CD14-positive monocyte (primary cell): ENCODE results near the gene LRRFIP1. TPM values are rescaled to one million over a fixed set of nuclear protein-coding genes. Genes with fewer than 3 reads are reported as not detected.

Source experiments
- DNase-seq, 3 donors: peaks; one replicate each; pipeline ENCODE4 v3.0.0-alpha.2; 2011 to 2022
- H2AFZ ChIP-seq: 2 replicates; pipeline ENCODE4 v1.6.0; 2012; ENCODE audit warnings: mild to moderate bottlenecking, low read depth, low read length, inconsistent platforms; ENCODE audit not compliant: insufficient read depth, poor library complexity, severe bottlenecking
- H3K27ac ChIP-seq, 2 donors: 1 replicate in 1 of 2; 2 replicates in 1 of 2; pipeline ENCODE4 v1.5.1; 2012 to 2013; ENCODE audit warnings: low read length in 2 of 2, control low read depth in 1 of 2, inconsistent platforms in 1 of 2, low read depth in 1 of 2, mild to moderate bottlenecking in 1 of 2
- H3K27me3 ChIP-seq, 2 donors: one replicate each; pipeline versions ENCODE4 v1.6.0 to v1.6.1; 2011 to 2013; ENCODE audit warnings: low read length in 2 of 2; ENCODE audit not compliant: control insufficient read depth in 2 of 2, insufficient read depth in 2 of 2
- H3K36me3 ChIP-seq, 2 donors: replicated peaks in 1 of 2; 1 replicate in 1 of 2; 2 replicates in 1 of 2; pipeline versions ENCODE4 v1.5.1 to v1.6.1; 2012 to 2013; ENCODE audit warnings: low read length in 2 of 2, control low read depth in 1 of 2, inconsistent platforms in 1 of 2, mild to moderate bottlenecking in 1 of 2; ENCODE audit not compliant: insufficient read depth in 2 of 2, control insufficient read depth in 1 of 2
- H3K4me1 ChIP-seq, 2 donors: 1 replicate in 1 of 2; 2 replicates in 1 of 2; pipeline versions ENCODE4 v1.5.1 to v1.6.1; 2012 to 2013; ENCODE audit warnings: low read length in 2 of 2, control low read depth in 1 of 2, inconsistent platforms in 1 of 2, mild to moderate bottlenecking in 1 of 2, moderate library complexity in 1 of 2; ENCODE audit not compliant: insufficient read depth in 2 of 2, control insufficient read depth in 1 of 2
- H3K4me2 ChIP-seq: replicated peaks from 2 replicates; pipeline ENCODE3; 2012; ENCODE audit warnings: low read length, moderate library complexity, mild to moderate bottlenecking; ENCODE audit not compliant: poor library complexity, severe bottlenecking; ENCODE audit errors: extremely low read depth
- H3K4me3 ChIP-seq, 3 experiments: fragments of 200-600 bp in 1 of 3; sonication (generic) in 1 of 3; replicated peaks in 1 of 3; 1 replicate in 2 of 3; 2 replicates in 1 of 3; pipeline ENCODE4 v1.5.1; 2011 to 2013; ENCODE audit warnings: low read length in 3 of 3, mild to moderate bottlenecking in 3 of 3, control low read depth in 2 of 3, low read depth in 2 of 3, inconsistent platforms in 1 of 3, moderate library complexity in 1 of 3
- H3K79me2 ChIP-seq: 2 replicates; pipeline ENCODE4 v1.6.0; 2012; ENCODE audit warnings: mild to moderate bottlenecking, control low read depth, inconsistent platforms, low read length, moderate library complexity; ENCODE audit not compliant: insufficient read depth
- H3K9ac ChIP-seq: 2 replicates; pipeline ENCODE4 v1.6.0; 2017; ENCODE audit warnings: low read length, mild to moderate bottlenecking; ENCODE audit not compliant: insufficient read depth, poor library complexity, severe bottlenecking
- H3K9me3 ChIP-seq, 2 donors: replicated peaks in 1 of 2; 1 replicate in 1 of 2; 2 replicates in 1 of 2; pipeline versions ENCODE4 v1.5.1 to v1.6.1; 2012 to 2013; ENCODE audit warnings: low read length in 2 of 2, control low read depth in 1 of 2; ENCODE audit not compliant: control insufficient read depth in 1 of 2, insufficient read depth in 1 of 2
- H4K20me1 ChIP-seq: 2 replicates; pipeline ENCODE4 v1.6.0; 2012; ENCODE audit warnings: mild to moderate bottlenecking, low read length, control low read depth, moderate library complexity; ENCODE audit not compliant: insufficient read depth
- H3K27ac Mint-ChIP-seq, 7 donors: one replicate each; pipeline ENCODE4 v1.8.0; 2020; ENCODE audit warnings: mild to moderate bottlenecking in 7 of 7, mixed read lengths in 7 of 7, moderate library complexity in 6 of 7, inconsistent platforms in 2 of 7
- H3K27me3 Mint-ChIP-seq, 3 donors: one replicate each; pipeline ENCODE4 v1.8.0; 2021 to 2022; ENCODE audit warnings: low read depth in 3 of 3, mild to moderate bottlenecking in 3 of 3, mixed read lengths in 3 of 3, moderate library complexity in 3 of 3, inconsistent platforms in 1 of 3
- H3K36me3 Mint-ChIP-seq, 2 donors: one replicate each; pipeline ENCODE4 v1.8.0; 2020; ENCODE audit warnings: mixed read lengths in 2 of 2, inconsistent platforms in 1 of 2, mild to moderate bottlenecking in 1 of 2
- H3K4me1 Mint-ChIP-seq: one replicate; pipeline ENCODE4 v1.8.0; 2020; ENCODE audit warnings: mild to moderate bottlenecking, mixed read lengths
- H3K4me3 Mint-ChIP-seq, 2 donors: one replicate each; pipeline ENCODE4 v1.8.0; 2020; ENCODE audit warnings: mild to moderate bottlenecking in 2 of 2, mixed read lengths in 2 of 2, moderate library complexity in 1 of 2
- H3K9me3 Mint-ChIP-seq, 7 donors: one replicate each; pipeline ENCODE4 v1.8.0; 2020 to 2022; ENCODE audit warnings: mixed read lengths in 7 of 7, mild to moderate bottlenecking in 6 of 7, moderate library complexity in 6 of 7, inconsistent platforms in 2 of 7
- WGBS: methylation state at CpG from one replicate; pipeline ENCODE4 v1.1.5; 2013; ENCODE audit warnings: missing lambda C conversion rate; ENCODE audit not compliant: insufficient coverage; 5-methylcytosine and 5-hydroxymethylcytosine counted together
- intact Hi-C, 2 donors: fragments of 100-400 bp; cut with micrococcal nuclease; formaldehyde crosslinking; loops; one replicate each; pipeline versions ENCODE4 v1.15.0 to v1.15.1; 2023
- polyA plus RNA-seq, 3 donors: library from polyadenylated mRNA; depleted of rRNA in 1 of 3; unstranded in 2 of 3; stranded (reverse) in 1 of 3; fragments of 300-500 nt in 2 of 3; fragments of >200 nt in 1 of 3; fragmentation: Illumina TruSeq in 2 of 3; gene quantifications; 1 replicate in 2 of 3; 2 replicates in 1 of 3; pipeline ENCODE4 v1.2.3, GENCODE V29; 2012 to 2021
- TF ChIP-seq, protein P1 (sequence below): fragments of 200-600 bp; IDR thresholded peaks from one replicate; pipeline ENCODE4 v1.8.0; 2022; ENCODE audit warnings: antibody characterized with exemption, mild to moderate bottlenecking

The LRRFIP1 gene
- polyA plus RNA-seq, 3 donors = 67.3 to 148 (median 98.3) TPM

DNA sequence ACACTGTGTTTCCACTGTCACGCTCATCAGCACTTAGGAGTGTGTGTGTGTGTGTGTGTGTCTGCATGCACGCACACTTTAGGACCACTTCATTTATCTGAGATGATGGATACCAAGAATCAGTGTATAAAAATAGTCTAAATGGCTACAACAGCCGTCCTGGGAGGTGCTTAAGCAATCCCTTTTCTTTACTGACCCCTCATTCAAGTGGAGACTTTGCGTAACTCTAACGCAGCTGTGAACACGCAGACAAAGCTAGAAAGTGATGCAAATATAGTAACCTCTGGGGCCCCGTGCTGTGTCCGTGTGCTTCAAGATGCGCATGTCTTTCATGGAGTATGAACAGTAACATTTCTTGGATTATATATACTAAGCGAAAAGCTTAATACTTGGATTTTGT lies 130.8 kb downstream of the LRRFIP1 start:
- Histone ChIP-seq H3K27me3 (no peaks in the 10 kb centered on the region), H3K36me3 (peaks cover 99% of the 10 kb centered on the region in 2 donors), H3K27ac (no peak overlapping the region), H3K9me3 (no peaks in the 10 kb centered on the region), H4K20me1 (peaks cover 97% of the 10 kb centered on the region), H3K4me3 (no peak overlapping the region), H2AFZ (no peak overlapping the region), H3K4me2 (no peak overlapping the region), H3K4me1 (no peaks in the 10 kb centered on the region), H3K79me2 (peaks cover 14% of the 10 kb centered on the region), H3K9ac (no peak overlapping the region)
- 87% methylated on average over 7 of the region's 10 CpGs for WGBS
- H3K4me3 Mint-ChIP-seq = no peak overlapping the region
- TF ChIP-seq, protein P1, sequence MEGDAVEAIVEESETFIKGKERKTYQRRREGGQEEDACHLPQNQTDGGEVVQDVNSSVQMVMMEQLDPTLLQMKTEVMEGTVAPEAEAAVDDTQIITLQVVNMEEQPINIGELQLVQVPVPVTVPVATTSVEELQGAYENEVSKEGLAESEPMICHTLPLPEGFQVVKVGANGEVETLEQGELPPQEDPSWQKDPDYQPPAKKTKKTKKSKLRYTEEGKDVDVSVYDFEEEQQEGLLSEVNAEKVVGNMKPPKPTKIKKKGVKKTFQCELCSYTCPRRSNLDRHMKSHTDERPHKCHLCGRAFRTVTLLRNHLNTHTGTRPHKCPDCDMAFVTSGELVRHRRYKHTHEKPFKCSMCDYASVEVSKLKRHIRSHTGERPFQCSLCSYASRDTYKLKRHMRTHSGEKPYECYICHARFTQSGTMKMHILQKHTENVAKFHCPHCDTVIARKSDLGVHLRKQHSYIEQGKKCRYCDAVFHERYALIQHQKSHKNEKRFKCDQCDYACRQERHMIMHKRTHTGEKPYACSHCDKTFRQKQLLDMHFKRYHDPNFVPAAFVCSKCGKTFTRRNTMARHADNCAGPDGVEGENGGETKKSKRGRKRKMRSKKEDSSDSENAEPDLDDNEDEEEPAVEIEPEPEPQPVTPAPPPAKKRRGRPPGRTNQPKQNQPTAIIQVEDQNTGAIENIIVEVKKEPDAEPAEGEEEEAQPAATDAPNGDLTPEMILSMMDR = no peak
- no peaks in the 10 kb centered on the region for H3K4me1 Mint-ChIP-seq
- H3K27me3 Mint-ChIP-seq = no peaks in the 10 kb centered on the region
- H3K27ac Mint-ChIP-seq = peak overlapping the region in 1 of 7 donors; percentile 46
- DNase-seq = no peak
- intact Hi-C loops = no loop called here
- peaks cover 91 to 98% of the 10 kb centered on the region in 2 donors for H3K36me3 Mint-ChIP-seq
- H3K9me3 Mint-ChIP-seq = no peaks in the 10 kb centered on the region

DNA sequence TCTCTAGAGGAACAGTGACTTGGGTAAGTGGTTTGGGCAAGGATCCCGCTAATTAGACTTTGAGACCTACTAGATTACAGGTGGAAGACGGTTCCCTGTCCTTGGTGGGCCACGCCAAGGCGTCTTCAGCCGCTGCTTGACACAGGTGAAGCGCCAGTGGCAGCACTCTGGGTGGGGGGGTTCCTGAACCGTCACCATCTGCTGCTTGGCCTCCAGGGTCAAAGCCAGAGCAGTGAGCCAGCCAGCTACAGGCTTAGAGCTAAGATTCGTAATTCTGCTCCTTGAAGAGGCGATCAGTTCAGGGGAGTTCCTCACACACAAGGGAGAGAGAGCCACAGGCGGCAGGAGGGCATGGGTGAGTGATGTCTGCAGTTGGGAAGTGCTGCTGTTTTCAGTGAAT lies 131.8 kb downstream of the LRRFIP1 start:
- Mint-ChIP-seq H3K4me1 (no peaks in the 10 kb centered on the region), H3K27me3 (no peaks in the 10 kb centered on the region), H3K27ac (peak overlapping the region in 2 of 7 donors; percentile 42 to 43), H3K4me3 (no peak overlapping the region), H3K9me3 (no peaks in the 10 kb centered on the region), H3K36me3 (peaks cover 91 to 98% of the 10 kb centered on the region in 2 donors)
- no peak for DNase-seq
- Histone ChIP-seq H3K27ac (no peak overlapping the region), H3K36me3 (peaks cover 97 to 99% of the 10 kb centered on the region in 2 donors), H3K9ac (no peak overlapping the region), H4K20me1 (peaks cover 97% of the 10 kb centered on the region), H3K4me2 (no peak overlapping the region), H3K9me3 (no peaks in the 10 kb centered on the region), H3K27me3 (no peaks in the 10 kb centered on the region), H3K4me3 (no peak overlapping the region), H3K79me2 (peaks cover 11% of the 10 kb centered on the region), H2AFZ (no peak overlapping the region), H3K4me1 (no peaks in the 10 kb centered on the region)
- TF ChIP-seq, protein P1 = no peak
- 97% methylated on average over 7 of the region's 10 CpGs for WGBS
- intact Hi-C loops = no loop called here
